HepG2 (cell line): ENCODE data around the gene RPL5. TPM values are rescaled to one million over a fixed set of nuclear protein-coding genes. Genes with fewer than 3 reads are reported as not detected.

Experiments
- DR1 ChIP-seq: sonication (generic); formaldehyde crosslinking; IDR thresholded peaks from 2 replicates; pipeline ENCODE4 v1.8.0; 2021; ENCODE audit warnings: mild to moderate bottlenecking, missing genetic modification reagents, inconsistent platforms
- EZH2 ChIP-seq: conservative IDR thresholded peaks from 2 replicates; pipeline ENCODE4 v1.6.1; 2012; ENCODE audit warnings: mild to moderate bottlenecking, low read depth, low read length, moderate library complexity
- FIP1L1 ChIP-seq: fragments of 200-400 bp; formaldehyde crosslinking; IDR thresholded peaks from 2 replicates; pipeline ENCODE4 v1.6.1; 2018; ENCODE audit warnings: low read depth, mild to moderate bottlenecking, low read length, moderate library complexity, borderline replicate concordance; ENCODE audit not compliant: insufficient read depth
- FOXC1 ChIP-seq: sonication (generic); formaldehyde crosslinking; IDR thresholded peaks from 2 replicates; pipeline ENCODE4 v1.8.0; 2022; ENCODE audit warnings: mild to moderate bottlenecking, missing genetic modification reagents, borderline replicate concordance
- FOXJ3 ChIP-seq: sonication (generic); formaldehyde crosslinking; IDR thresholded peaks from 2 replicates; pipeline ENCODE4 v1.4.0; 2020; ENCODE audit warnings: missing genetic modification reagents, mild to moderate bottlenecking, borderline replicate concordance
- HMG20A ChIP-seq: IDR thresholded peaks from 2 replicates; pipeline ENCODE4 v1.6.1; 2016; ENCODE audit warnings: borderline replicate concordance
- JUNB ChIP-seq: sonication (generic); formaldehyde crosslinking; IDR thresholded peaks from 2 replicates; pipeline ENCODE4 v1.8.0; 2022; ENCODE audit warnings: missing genetic modification reagents, mild to moderate bottlenecking, borderline replicate concordance
- KDM1A ChIP-seq: IDR thresholded peaks from 2 replicates; pipeline ENCODE4 v1.6.1; 2016; ENCODE audit warnings: missing compliant biosample characterization
- NFYC ChIP-seq: IDR thresholded peaks from 2 replicates; pipeline ENCODE4 v1.6.1; 2016; ENCODE audit warnings: missing genetic modification reagents, missing compliant biosample characterization
- NKX3-1 ChIP-seq: sonication (generic); formaldehyde crosslinking; IDR thresholded peaks from 2 replicates; pipeline ENCODE4 v1.5.0; 2020; ENCODE audit warnings: missing genetic modification reagents
- NR2F6 ChIP-seq, 2 experiments: IDR thresholded peaks; 2 replicates each; pipeline ENCODE4 v1.6.1; 2016; ENCODE audit warnings: antibody characterized with exemption in 1 of 2, mild to moderate bottlenecking in 1 of 2
- PHF5A ChIP-seq: IDR thresholded peaks from one replicate; pipeline ENCODE4 v1.6.1; 2018; ENCODE audit warnings: low read depth, missing genetic modification reagents; ENCODE audit not compliant: unreplicated experiment
- PPARG ChIP-seq: conservative IDR thresholded peaks from 2 replicates; pipeline ENCODE4 v1.6.1; 2016; ENCODE audit warnings: missing biosample characterization, missing genetic modification reagents
- RAD51 ChIP-seq: fragments of 450-650 bp; IDR thresholded peaks from 2 replicates; pipeline ENCODE4 v1.6.1; 2016; ENCODE audit warnings: borderline replicate concordance
- REL ChIP-seq: sonication (generic); formaldehyde crosslinking; conservative IDR thresholded peaks from 2 replicates; pipeline ENCODE4 v1.8.0; 2022; ENCODE audit warnings: mild to moderate bottlenecking, missing genetic modification reagents, moderate library complexity
- SAP130 ChIP-seq: IDR thresholded peaks from 2 replicates; pipeline ENCODE4 v1.6.1; 2016; ENCODE audit warnings: low read depth
- TEAD2 ChIP-seq: sonication (generic); formaldehyde crosslinking; IDR thresholded peaks from 2 replicates; pipeline ENCODE4 v1.9.0; 2021; ENCODE audit warnings: missing genetic modification reagents
- ZFP37 ChIP-seq: sonication (generic); formaldehyde crosslinking; IDR thresholded peaks from 2 replicates; pipeline ENCODE4 v1.4.0; 2020; ENCODE audit warnings: missing genetic modification reagents, borderline replicate concordance
- ZNF24 ChIP-seq: fragments of 450-650 bp; IDR thresholded peaks from 2 replicates; pipeline ENCODE4 v1.6.1; 2017; ENCODE audit warnings: antibody characterized with exemption, mild to moderate bottlenecking
- ZNF292 ChIP-seq: sonication (generic); formaldehyde crosslinking; IDR thresholded peaks from 2 replicates; pipeline ENCODE4 v1.8.1; 2022; ENCODE audit warnings: mild to moderate bottlenecking, low read depth, missing genetic modification reagents, borderline replicate concordance
- ZNF432 ChIP-seq: sonication (generic); formaldehyde crosslinking; IDR thresholded peaks from 2 replicates; pipeline ENCODE4 v1.5.0; 2020; ENCODE audit warnings: missing genetic modification reagents, mild to moderate bottlenecking, borderline replicate concordance
- ZNF577 ChIP-seq: sonication (generic); formaldehyde crosslinking; IDR thresholded peaks from 2 replicates; pipeline ENCODE4 v1.4.0; 2020; ENCODE audit warnings: mild to moderate bottlenecking, low read depth, missing genetic modification reagents, borderline replicate concordance
- ZNF761 ChIP-seq: sonication (generic); formaldehyde crosslinking; conservative IDR thresholded peaks from 2 replicates; pipeline ENCODE4 v1.4.0; 2020; ENCODE audit warnings: mild to moderate bottlenecking, missing genetic modification reagents
- polyA plus RNA-seq, 8 experiments: library from polyadenylated mRNA; depleted of rRNA in 3 of 8; stranded (reverse) in 7 of 8; unstranded in 1 of 8; fragments of >200 nt; fragmentation: Illumina TruSeq in 4 of 8; extraction: Trizol in 4 of 8; gene quantifications; 2 replicates each; pipeline versions ENCODE4 v1.2.1 to v1.2.3, GENCODE V29; 2011 to 2016; ENCODE audit warnings: low read depth in 4 of 8, missing spikeins in 1 of 8, mixed read lengths in 1 of 8; ENCODE audit not compliant: insufficient read depth in 1 of 8
- total RNA-seq, 5 experiments: library from RNA; depleted of rRNA; stranded (reverse); fragments of >200 nt; fragmentation: Illumina TruSeq; extraction: Trizol; gene quantifications; 2 replicates each; pipeline ENCODE4 v1.2.3, GENCODE V29; 2016; ENCODE audit warnings: low read depth in 1 of 5
- TF ChIP-seq, protein P1 (sequence below), 2 experiments: sonication (generic) in 1 of 2; formaldehyde crosslinking in 1 of 2; IDR thresholded peaks; 2 replicates each; pipeline versions ENCODE4 v1.6.1 to v1.9.0; 2014 to 2022; ENCODE audit warnings: antibody characterized with exemption in 1 of 2, borderline replicate concordance in 1 of 2, inconsistent platforms in 1 of 2, low read depth in 1 of 2, missing genetic modification reagents in 1 of 2
- TF ChIP-seq, protein P2 (sequence below): sonication (generic); formaldehyde crosslinking; IDR thresholded peaks from 2 replicates; pipeline ENCODE4 v1.4.0; 2020; ENCODE audit warnings: missing genetic modification reagents

RPL5 gene
- total and polyA plus RNA-seq, 2 of the 13 experiments (the other 11 are each of a cell fraction or from before 2014, with no cell fraction given): 2,304 to 2,520 TPM

DNA sequence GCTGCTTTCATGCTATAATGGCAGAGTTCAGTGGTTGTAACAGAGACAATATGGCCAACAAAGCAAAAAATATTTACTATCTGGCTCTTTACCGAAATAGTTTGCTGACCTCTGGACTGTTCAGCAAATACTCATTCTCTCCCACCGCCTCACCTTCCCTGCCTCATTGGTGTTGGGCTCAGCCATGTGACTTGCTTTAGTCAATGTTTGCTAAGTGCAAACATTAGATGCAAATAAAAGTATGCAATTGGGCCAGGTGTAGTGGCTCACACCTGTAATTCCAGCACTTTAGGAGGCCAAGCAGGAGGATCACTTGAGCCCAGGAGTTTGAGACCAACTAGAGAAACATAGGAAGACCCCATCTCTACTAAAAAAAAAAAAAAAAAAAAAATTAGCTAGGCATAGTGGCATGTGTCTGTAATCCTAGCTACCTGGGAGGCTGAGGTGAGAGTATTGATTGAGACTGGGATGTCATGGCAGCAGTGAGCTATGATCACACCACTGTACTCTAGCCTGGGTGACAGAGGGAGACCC, 55.1 kb downstream of the RPL5 start (continued):
- TF ChIP-seq FIP1L1 (no peak), REL (CRISPR knock-in tag) (no peak), PPARG (CRISPR knock-in tag) (peak; percentile 63; the same call in 1 of the 2 replicates), EZH2 (no peak), RAD51 (peak; percentile 61), NKX3-1 (CRISPR knock-in tag) (no peak), PHF5A (CRISPR knock-in tag) (peak; percentile 37), ZNF432 (no peak), ZNF577 (CRISPR knock-in tag) (no peak), JUNB (no peak), FOXC1 (CRISPR knock-in tag) (no peak), KDM1A (CRISPR knock-in tag) (no peak), ZNF761 (CRISPR knock-in tag) (no peak), DR1 (CRISPR knock-in tag) (no peak), NR2F6 (IDR thresholded peaks at IDR 0.05) (peak; percentile 89), NR2F6 (CRISPR knock-in tag; IDR thresholded peaks at IDR 0.05) (peak; percentile 79), FOXJ3 (peak; percentile 64; the same call in 1 of the 2 replicates), ZNF24 (no peak), TEAD2 (no peak), ZFP37 (CRISPR knock-in tag) (no peak), SAP130 (peak; percentile 70), ZNF292 (CRISPR knock-in tag) (peak; percentile 48; the same call in 1 of the 2 replicates), HMG20A (CRISPR knock-in tag) (peak; percentile 76), NFYC (peak; percentile 75)
- TF ChIP-seq, protein P1, sequence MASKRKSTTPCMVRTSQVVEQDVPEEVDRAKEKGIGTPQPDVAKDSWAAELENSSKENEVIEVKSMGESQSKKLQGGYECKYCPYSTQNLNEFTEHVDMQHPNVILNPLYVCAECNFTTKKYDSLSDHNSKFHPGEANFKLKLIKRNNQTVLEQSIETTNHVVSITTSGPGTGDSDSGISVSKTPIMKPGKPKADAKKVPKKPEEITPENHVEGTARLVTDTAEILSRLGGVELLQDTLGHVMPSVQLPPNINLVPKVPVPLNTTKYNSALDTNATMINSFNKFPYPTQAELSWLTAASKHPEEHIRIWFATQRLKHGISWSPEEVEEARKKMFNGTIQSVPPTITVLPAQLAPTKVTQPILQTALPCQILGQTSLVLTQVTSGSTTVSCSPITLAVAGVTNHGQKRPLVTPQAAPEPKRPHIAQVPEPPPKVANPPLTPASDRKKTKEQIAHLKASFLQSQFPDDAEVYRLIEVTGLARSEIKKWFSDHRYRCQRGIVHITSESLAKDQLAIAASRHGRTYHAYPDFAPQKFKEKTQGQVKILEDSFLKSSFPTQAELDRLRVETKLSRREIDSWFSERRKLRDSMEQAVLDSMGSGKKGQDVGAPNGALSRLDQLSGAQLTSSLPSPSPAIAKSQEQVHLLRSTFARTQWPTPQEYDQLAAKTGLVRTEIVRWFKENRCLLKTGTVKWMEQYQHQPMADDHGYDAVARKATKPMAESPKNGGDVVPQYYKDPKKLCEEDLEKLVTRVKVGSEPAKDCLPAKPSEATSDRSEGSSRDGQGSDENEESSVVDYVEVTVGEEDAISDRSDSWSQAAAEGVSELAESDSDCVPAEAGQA (IDR thresholded peaks at IDR 0.05; ENCODE audit: low read depth): 0 out of 2 replicates have a peak, but pooled peaks have one; percentile 22
- TF ChIP-seq, protein P1 (CRISPR knock-in tag; IDR thresholded peaks at IDR 0.05; ENCODE audit: borderline replicate concordance): no peak
- TF ChIP-seq, protein P2, sequence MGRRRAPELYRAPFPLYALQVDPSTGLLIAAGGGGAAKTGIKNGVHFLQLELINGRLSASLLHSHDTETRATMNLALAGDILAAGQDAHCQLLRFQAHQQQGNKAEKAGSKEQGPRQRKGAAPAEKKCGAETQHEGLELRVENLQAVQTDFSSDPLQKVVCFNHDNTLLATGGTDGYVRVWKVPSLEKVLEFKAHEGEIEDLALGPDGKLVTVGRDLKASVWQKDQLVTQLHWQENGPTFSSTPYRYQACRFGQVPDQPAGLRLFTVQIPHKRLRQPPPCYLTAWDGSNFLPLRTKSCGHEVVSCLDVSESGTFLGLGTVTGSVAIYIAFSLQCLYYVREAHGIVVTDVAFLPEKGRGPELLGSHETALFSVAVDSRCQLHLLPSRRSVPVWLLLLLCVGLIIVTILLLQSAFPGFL (CRISPR knock-in tag): no peak
